ENCODE data around the gene CTAG2.
A peak's percentile ranks its signal among the peaks of the same experiment; 100 is the strongest.
"Not testable (repeated sequence)": the region's sequence is repeated elsewhere in the genome, so short reads cannot be mapped to it uniquely, and the experiment has no call there.

Gene CTAG2

GRCh38 chrX:154653413-154653812, at the start of gene CTAG2:
TSS of gene CTAG2 (minus strand) at chrX:154653579. CDS start at chrX:154653515, 64 bp downstream.
- intact Hi-C loops (cut with micrococcal nuclease); H3K27me3 Mint-ChIP-seq; H3K27ac Mint-ChIP-seq; H3K4me3 Mint-ChIP-seq; H3K36me3 Mint-ChIP-seq (ENCODE audit: low read depth); H3K9me3 Mint-ChIP-seq: not testable (repeated sequence)
- peaks cover 23% of the 10 kb centered on the region for H3K4me1 Mint-ChIP-seq (ENCODE audit: low read depth)

GRCh38 chrX:154698630-154699248, 45.4 kb upstream of the CTAG2 start:
- no peak overlapping the region for H3K4me3 Mint-ChIP-seq
- H3K9me3 Mint-ChIP-seq, result no peaks in the 10 kb centered on the region
- no peaks in the 10 kb centered on the region for H3K27me3 Mint-ChIP-seq
- intact Hi-C loops (cut with micrococcal nuclease), result no loop called here
- H3K36me3 Mint-ChIP-seq (ENCODE audit: low read depth), result peaks cover 73% of the 10 kb centered on the region
- peaks cover 51% of the 10 kb centered on the region for H3K4me1 Mint-ChIP-seq (ENCODE audit: low read depth)
- peak overlapping the region; percentile 50 for H3K27ac Mint-ChIP-seq

DNA sequence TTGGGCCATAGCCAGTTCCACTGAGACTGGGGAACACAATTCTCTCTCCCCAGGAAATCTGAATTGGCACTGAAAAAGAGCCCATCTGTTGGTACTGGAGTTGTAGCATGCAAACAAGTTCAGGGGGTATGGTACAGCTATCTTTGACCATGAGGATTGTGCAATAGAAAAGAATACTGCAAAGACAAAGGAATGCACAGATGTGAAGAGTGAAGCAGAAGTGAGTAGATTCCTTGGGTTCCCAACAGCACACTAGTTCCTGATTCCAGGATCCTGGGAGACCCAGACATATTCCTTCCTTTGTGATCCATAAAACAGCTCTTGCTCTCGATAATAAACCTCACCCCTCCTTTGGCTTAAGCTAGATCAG, 43.3 kb upstream of the CTAG2 start:
- Mint-ChIP-seq H3K27me3 (no peaks in the 10 kb centered on the region), H3K36me3 (ENCODE audit: low read depth) (peaks cover 83% of the 10 kb centered on the region), H3K9me3 (no peaks in the 10 kb centered on the region), H3K27ac (no peak overlapping the region), H3K4me1 (ENCODE audit: low read depth) (peaks cover 50% of the 10 kb centered on the region), H3K4me3 (no peak overlapping the region)
- intact Hi-C loops (cut with micrococcal nuclease), result no loop called here

- Mint-ChIP-seq H3K4me1 (ENCODE audit: low read depth) (peaks cover 50% of the 10 kb centered on the region), H3K27ac (no peak overlapping the region), H3K9me3 (no peaks in the 10 kb centered on the region), H3K36me3 (ENCODE audit: low read depth) (peaks cover 85% of the 10 kb centered on the region), H3K4me3 (no peak overlapping the region), H3K27me3 (no peaks in the 10 kb centered on the region)
- intact Hi-C loops (cut with micrococcal nuclease), result no loop called here
These were observed 42.7 kb upstream of the CTAG2 start for GRCh38 chrX:154695911-154696675.

GRCh38 chrX:154693394-154693793, 40.0 kb upstream of the CTAG2 start:
- intact Hi-C loops (cut with micrococcal nuclease), result no loop called here
- no peaks in the 10 kb centered on the region for H3K27me3 Mint-ChIP-seq
- H3K9me3 Mint-ChIP-seq, result no peaks in the 10 kb centered on the region
- H3K4me3 Mint-ChIP-seq, result no peak overlapping the region
- H3K4me1 Mint-ChIP-seq (ENCODE audit: low read depth), result peaks cover 31% of the 10 kb centered on the region
- peaks cover 78% of the 10 kb centered on the region for H3K36me3 Mint-ChIP-seq (ENCODE audit: low read depth)
- H3K27ac Mint-ChIP-seq, result no peak overlapping the region

GRCh38 chrX:154690438-154690837, 37.1 kb upstream of the CTAG2 start:
- H3K27ac Mint-ChIP-seq; H3K27me3 Mint-ChIP-seq; H3K9me3 Mint-ChIP-seq; H3K4me3 Mint-ChIP-seq; H3K4me1 Mint-ChIP-seq (ENCODE audit: low read depth); intact Hi-C loops (cut with micrococcal nuclease): not testable (repeated sequence)
- H3K36me3 Mint-ChIP-seq (ENCODE audit: low read depth), result peaks cover 69% of the 10 kb centered on the region

GRCh38 chrX:154672084-154672483, 18.7 kb upstream of the CTAG2 start:
- Mint-ChIP-seq H3K36me3 (ENCODE audit: low read depth) (peaks cover 43% of the 10 kb centered on the region), H3K9me3 (peaks cover 49% of the 10 kb centered on the region)
- intact Hi-C loops (cut with micrococcal nuclease); H3K4me1 Mint-ChIP-seq (ENCODE audit: low read depth); H3K27ac Mint-ChIP-seq; H3K4me3 Mint-ChIP-seq; H3K27me3 Mint-ChIP-seq: not testable (repeated sequence)

- intact Hi-C loops (cut with micrococcal nuclease); H3K27me3 Mint-ChIP-seq; H3K27ac Mint-ChIP-seq; H3K4me1 Mint-ChIP-seq (ENCODE audit: low read depth); H3K4me3 Mint-ChIP-seq: not testable (repeated sequence)
- peaks cover 49% of the 10 kb centered on the region for H3K9me3 Mint-ChIP-seq
- H3K36me3 Mint-ChIP-seq (ENCODE audit: low read depth), result peaks cover 33% of the 10 kb centered on the region
These were observed 17.5 kb upstream of the CTAG2 start for GRCh38 chrX:154670848-154671247.

DNA sequence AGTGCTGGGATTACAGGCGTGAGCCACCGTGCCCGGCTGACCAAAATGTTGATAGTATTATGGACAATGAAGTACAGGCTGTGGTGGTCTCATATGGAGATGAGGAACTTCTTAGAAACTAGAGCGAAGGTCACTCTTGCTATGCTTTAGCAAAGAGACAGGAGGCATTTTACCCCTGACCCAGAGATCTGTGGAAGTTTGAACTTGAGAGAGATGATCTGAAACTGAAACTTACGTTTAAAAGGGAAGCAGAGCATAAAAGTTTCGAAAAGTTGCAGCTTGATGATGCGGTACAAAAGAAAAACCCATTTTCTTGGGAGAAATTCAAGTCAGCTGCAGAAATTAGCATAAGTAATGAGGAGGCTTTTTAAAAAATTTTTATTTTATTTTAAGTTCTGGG, 8.5 kb upstream of the CTAG2 start:
- Mint-ChIP-seq H3K4me1 (ENCODE audit: low read depth) (no peaks in the 10 kb centered on the region), H3K27me3 (peaks cover 3% of the 10 kb centered on the region), H3K9me3 (peaks cover 8% of the 10 kb centered on the region), H3K4me3 (no peak overlapping the region), H3K36me3 (ENCODE audit: low read depth) (no peaks in the 10 kb centered on the region), H3K27ac (no peak overlapping the region)
- intact Hi-C loops (cut with micrococcal nuclease), result no loop called here

DNA sequence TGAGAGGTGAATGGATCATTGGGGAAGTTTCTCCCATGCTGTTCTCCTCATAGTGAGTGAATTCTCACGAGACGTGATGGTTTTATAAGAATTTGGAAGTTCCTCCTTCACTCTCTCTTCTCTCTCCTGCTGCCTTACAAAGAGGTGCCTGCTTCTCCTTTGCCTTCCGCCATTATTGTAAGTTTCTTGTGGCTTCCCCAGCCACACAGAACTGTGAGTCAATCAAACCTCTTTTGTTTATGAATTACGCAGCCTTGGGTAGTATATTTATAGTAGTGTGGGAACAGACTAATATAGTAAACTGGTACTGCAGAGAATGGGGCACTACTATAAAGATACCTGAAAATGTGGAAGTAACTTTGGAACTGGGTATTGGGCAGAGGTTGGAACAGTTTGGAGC, 7.8 kb upstream of the CTAG2 start:
- Mint-ChIP-seq H3K27me3 (no peaks in the 10 kb centered on the region), H3K4me1 (ENCODE audit: low read depth) (no peaks in the 10 kb centered on the region), H3K4me3 (no peak overlapping the region), H3K9me3 (peaks cover 8% of the 10 kb centered on the region), H3K36me3 (ENCODE audit: low read depth) (no peaks in the 10 kb centered on the region), H3K27ac (no peak overlapping the region)
- intact Hi-C loops (cut with micrococcal nuclease), result no loop called here

GRCh38 chrX:154660541-154660940, 7.2 kb upstream of the CTAG2 start:
- H3K9me3 Mint-ChIP-seq, result peaks cover 8% of the 10 kb centered on the region
- H3K27ac Mint-ChIP-seq, result no peak overlapping the region
- no peaks in the 10 kb centered on the region for H3K4me1 Mint-ChIP-seq (ENCODE audit: low read depth)
- no peaks in the 10 kb centered on the region for H3K27me3 Mint-ChIP-seq
- intact Hi-C loops (cut with micrococcal nuclease), result no loop called here
- no peak overlapping the region for H3K4me3 Mint-ChIP-seq
- no peaks in the 10 kb centered on the region for H3K36me3 Mint-ChIP-seq (ENCODE audit: low read depth)

DNA sequence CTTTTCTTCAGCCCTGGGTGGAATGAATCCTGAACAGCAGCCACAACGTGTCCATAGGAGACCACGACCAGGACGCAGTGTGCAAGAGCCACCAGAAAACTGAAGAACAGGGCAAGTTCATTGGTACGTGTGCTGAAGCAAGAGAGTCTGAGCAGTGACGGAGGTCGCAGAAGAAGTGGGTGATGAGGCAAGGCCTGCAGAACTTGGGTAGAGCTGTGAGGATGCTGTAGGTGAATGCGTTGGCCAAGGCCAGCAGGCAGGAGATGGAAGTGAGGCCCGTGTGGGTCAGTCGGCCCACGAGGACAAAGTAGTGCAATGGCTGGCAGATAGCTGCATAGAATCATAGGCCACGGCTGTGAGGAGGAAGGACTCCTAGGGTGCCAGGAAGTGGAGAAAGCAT, 5.6 kb upstream of the CTAG2 start:
- no peak overlapping the region for H3K27ac Mint-ChIP-seq
- H3K4me3 Mint-ChIP-seq, result no peak overlapping the region
- peaks cover 4% of the 10 kb centered on the region for H3K27me3 Mint-ChIP-seq
- peaks cover 8% of the 10 kb centered on the region for H3K9me3 Mint-ChIP-seq
- intact Hi-C loops (cut with micrococcal nuclease), result no loop called here
- no peaks in the 10 kb centered on the region for H3K4me1 Mint-ChIP-seq (ENCODE audit: low read depth)
- no peaks in the 10 kb centered on the region for H3K36me3 Mint-ChIP-seq (ENCODE audit: low read depth)

DNA sequence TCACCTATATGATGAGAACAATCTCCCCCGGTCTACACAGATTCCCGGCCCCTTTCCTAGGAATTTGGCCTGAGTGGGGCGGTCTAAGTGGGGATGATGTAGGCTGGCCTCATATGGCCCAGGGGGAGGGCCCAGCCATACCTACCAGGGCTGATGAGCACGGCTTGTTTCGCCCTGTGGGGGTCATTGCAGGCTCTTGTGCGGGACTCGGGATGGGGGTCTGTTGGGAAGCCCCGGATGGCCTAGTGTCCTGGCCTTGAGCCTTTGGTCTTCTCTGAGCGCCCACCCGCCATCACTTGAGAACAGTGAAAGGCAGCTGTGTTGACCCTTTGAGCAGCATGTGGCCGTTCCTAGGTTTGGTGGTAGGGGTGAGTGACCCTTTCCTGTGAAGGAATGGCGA, 4.8 kb upstream of the CTAG2 start:
- Mint-ChIP-seq H3K4me3 (no peak overlapping the region), H3K36me3 (ENCODE audit: low read depth) (no peaks in the 10 kb centered on the region), H3K27me3 (peaks cover 4% of the 10 kb centered on the region), H3K27ac (no peak overlapping the region), H3K9me3 (peaks cover under 1% of the 10 kb centered on the region), H3K4me1 (ENCODE audit: low read depth) (no peaks in the 10 kb centered on the region)
- intact Hi-C loops (cut with micrococcal nuclease), result no loop called here

GRCh38 chrX:154657226-154657805, 3.9 kb upstream of the CTAG2 start:
- no peak overlapping the region for H3K4me3 Mint-ChIP-seq
- no peak overlapping the region for H3K27ac Mint-ChIP-seq
- H3K27me3 Mint-ChIP-seq, result peaks cover 4% of the 10 kb centered on the region
- intact Hi-C loops (cut with micrococcal nuclease), result no loop called here
- H3K4me1 Mint-ChIP-seq (ENCODE audit: low read depth), result no peaks in the 10 kb centered on the region
- H3K36me3 Mint-ChIP-seq (ENCODE audit: low read depth), result no peaks in the 10 kb centered on the region
- no peaks in the 10 kb centered on the region for H3K9me3 Mint-ChIP-seq

All from dendritic cell treated with granulocyte-macrophage colony-stimulating factor and Interleukin-4, amounts not matched to agents 40 ng/mL and 50 ng/mL, for 4 days (primary cell).